HG03354 (cell line): ENCODE data around the gene AHSG.
"Not testable (repeated sequence)": the region's sequence is repeated elsewhere in the genome, so short reads cannot be mapped to it uniquely, and the experiment has no call there.

Source experiments
- ATAC-seq: cut with Tn5 transposase; IDR thresholded peaks from one replicate; pipeline ENCODE4 v1.9.1; 2021; ENCODE audit warnings: mild to moderate bottlenecking; ENCODE audit not compliant: unreplicated experiment, poor library complexity, severe bottlenecking

The AHSG gene

GRCh38 chr3:186614597-186615483, 2.0 kb downstream of the AHSG start:
- ATAC-seq = peak; percentile 71

DNA sequence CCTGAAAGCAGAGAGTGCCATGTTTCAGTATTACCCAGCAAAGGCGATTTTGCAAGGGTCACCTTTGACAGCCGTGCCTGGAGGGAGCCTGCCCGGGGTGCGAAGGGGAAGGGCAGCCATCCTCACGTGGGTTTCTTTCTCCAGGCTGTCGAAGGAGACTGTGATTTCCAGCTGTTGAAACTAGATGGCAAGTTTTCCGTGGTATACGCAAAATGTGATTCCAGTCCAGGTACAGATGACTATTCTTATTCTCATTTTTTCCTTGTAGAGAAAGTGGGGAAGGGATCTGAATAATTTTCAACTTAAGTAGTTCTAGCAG, 3.4 kb downstream of the AHSG start:
- no peak for ATAC-seq

- peak; percentile 94 for ATAC-seq
These were observed 4.4 kb downstream of the AHSG start for GRCh38 chr3:186617036-186617946.

- no peak for ATAC-seq
These were observed 5.6 kb downstream of the AHSG start for GRCh38 chr3:186618318-186618938.

- ATAC-seq = no peak
These were observed 6.9 kb downstream of the AHSG start for GRCh38 chr3:186619787-186620212.

GRCh38 chr3:186620213-186621092, 7.6 kb downstream of the AHSG start:
- no peak for ATAC-seq

DNA sequence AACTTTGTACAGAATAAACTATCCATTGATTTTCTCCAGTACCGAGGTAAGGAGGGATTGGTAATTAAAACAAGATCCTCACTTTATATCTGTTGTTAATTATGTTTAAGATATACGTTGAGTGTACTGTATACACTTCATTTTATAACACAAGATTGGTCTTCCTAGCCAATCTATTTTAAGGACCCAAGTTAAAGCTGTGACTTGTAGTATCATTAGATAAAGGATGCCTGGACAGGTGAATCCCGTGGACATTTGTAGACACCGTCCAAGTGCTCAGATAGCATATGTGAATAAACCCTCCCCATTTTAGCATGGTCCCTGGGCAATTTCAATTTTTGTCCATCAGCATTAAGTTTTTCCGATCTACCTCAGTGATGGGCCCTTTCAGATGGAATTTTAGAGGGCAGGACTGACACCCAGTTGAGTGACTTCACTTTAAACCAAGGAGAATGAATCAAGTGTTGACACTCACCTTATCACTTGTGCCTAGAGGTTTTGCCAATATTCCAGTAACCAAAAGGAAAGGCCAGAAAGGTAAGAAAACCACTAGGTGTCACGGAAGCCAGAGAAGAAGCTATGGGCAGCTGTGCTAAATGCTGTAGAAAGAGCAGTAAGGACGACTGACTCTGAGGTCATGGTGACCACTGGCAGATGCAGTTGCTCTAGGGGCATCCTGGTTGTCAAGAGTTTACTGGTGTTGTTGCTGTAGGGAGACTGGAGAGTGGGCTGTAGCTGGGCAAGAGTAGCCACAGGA, 9.2 kb downstream of the AHSG start:
- no peak for ATAC-seq

DNA sequence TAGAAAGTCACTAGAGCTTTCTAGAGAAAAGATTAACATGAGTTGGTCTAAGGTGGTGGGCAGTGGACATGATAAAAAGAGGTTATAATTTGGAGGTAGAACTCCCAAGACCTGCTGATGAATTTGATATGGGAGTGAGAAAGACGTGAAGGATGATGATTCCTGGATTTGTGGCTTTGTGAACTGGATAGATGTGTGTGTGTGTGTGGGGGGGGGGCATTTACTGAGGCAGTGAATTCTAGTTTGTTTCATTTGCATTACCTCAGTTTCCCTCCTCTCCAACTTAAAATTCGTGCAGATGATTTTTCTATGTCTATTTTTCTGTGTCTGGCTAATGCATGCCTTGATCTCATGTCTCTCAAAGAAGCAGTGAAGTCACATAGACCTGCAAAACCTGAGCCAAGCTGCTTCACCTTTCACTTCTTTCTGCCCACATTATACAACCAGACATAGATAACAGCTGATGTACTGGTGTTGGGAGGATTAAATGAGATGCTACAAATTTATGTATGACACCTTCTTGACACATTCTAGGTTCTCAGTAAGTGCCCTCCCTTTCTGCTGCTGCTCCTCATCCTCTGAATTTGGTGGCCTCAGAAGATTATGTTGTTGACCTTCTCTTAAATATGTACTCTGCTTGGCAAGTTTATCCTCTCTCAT, 9.9 kb downstream of the AHSG start:
- ATAC-seq = no peak

- ATAC-seq = no peak
These were observed 11.7 kb downstream of the AHSG start for GRCh38 chr3:186624598-186624997.

DNA sequence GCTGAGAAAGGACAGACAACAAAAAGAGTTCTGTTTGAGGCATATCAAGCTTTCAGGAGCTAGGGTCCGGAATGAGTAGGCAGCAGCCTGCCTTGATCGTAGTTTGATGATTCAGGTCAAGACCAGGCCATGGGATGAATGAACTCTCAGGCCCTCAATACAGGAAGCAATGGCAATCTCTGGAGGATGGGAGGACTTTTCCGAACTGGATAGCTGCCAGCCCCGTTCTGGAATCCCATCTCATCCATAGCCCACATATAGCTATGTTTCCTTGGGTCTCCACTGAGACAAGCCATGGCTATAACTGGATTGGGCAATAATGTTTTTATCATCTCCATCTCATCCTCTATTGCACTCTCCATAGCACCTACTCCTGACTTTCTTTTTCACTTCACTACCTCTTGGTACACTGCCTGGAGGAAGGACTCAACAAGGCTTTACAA, 12.8 kb downstream of the AHSG start:
- no peak for ATAC-seq

DNA sequence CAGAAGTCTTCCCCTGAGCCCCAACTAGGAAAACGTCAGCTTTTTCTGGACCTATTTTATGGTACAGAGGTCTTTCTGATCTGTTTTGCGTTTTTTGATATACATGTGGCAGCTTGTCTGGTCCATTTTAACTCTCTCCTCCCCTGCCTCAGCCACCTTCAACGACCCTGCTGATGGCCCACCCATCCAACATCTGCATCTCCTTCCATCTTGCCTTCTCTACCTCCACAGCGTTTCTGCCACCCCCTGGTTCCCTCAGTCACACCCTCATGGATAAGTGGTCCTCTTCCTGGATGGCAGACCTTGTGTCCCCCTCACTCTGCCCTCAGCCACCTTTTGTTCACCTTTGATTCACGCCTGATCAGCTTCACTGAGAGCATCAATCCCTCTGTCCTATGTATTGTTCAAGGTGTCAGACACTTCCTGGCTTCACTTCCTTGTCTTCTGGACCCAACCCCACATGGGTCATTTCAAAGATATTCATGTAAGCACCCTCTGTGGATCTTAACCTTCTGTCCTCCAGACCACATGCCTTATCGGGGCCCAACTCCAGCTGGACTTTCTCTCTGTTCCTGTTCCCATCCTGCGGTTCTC, 13.5 kb downstream of the AHSG start:
- no peak for ATAC-seq

- no peak for ATAC-seq
These were observed 15.1 kb downstream of the AHSG start for GRCh38 chr3:186627852-186628414.

GRCh38 chr3:186628756-186629155, 15.9 kb downstream of the AHSG start:
- no peak for ATAC-seq

GRCh38 chr3:186630950-186631641, 18.2 kb downstream of the AHSG start:
- ATAC-seq = no peak

- ATAC-seq = no peak
These were observed 20.6 kb downstream of the AHSG start for GRCh38 chr3:186633481-186633880.

DNA sequence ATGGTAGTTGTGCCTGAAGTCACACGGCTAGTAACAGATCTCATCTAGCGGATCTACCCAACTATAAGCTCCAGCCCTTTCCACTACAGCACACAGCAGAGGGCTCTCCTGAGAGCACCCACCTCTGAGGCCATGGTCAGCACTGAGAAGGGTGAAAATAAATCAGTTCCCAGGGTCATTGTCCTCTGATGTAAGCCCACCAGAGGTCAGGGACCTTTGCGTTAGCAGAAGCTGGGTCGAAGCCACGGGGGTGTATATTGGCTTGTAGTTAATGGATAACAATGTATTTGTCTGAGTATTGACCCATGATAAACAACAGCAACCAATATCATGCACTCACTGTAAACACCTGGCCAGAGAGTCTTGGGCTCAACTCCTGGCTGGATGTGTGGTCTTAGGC, 21.3 kb downstream of the AHSG start:
- not testable (repeated sequence) for ATAC-seq

DNA sequence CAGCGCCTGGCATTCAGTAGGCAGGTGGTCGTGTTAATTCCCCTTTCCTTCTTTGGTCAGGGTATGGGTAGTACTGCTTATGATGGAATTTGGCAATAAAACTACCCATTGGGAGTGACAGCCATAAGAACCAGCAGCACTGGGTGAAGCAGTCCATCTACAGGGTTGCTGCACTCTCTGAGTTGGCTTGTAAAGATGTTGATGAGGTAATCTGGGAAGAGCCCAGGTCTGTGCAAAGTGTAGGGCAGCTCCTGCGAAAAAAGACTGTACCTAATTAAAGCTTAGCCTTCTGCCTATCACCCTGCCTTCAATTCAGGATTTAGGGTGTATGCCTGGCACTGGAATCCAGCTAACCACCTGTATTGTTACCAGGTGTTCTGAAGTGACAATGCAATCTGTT, 22.7 kb downstream of the AHSG start:
- ATAC-seq = no peak
